GM23248 (cell line): ENCODE measurements around the gene TTC4. TPM values are rescaled to one million over a fixed set of nuclear protein-coding genes. Genes with fewer than 3 reads are reported as not detected.

Experiments used
- DNase-seq: peaks from one replicate; pipeline ENCODE4 v3.0.0-alpha.2; 2015
- H2AFZ ChIP-seq: fragments of 200-600 bp; sonication (generic); 2 replicates; pipeline ENCODE4 v1.6.1; 2016; ENCODE audit warnings: antibody characterized with exemption
- H3F3A ChIP-seq: fragments of 200-600 bp; sonication (generic); 2 replicates; pipeline ENCODE4 v1.6.1; 2016; ENCODE audit warnings: mild to moderate bottlenecking, antibody characterized with exemption, mixed run types; ENCODE audit not compliant: insufficient read depth
- H3K27ac ChIP-seq: fragments of 200-600 bp; sonication (generic); 2 replicates; pipeline ENCODE4 v1.5.1; 2016; ENCODE audit warnings: mild to moderate bottlenecking
- H3K27me3 ChIP-seq: fragments of 200-600 bp; sonication (generic); replicated peaks from 2 replicates; pipeline ENCODE4 v1.6.1; 2016; ENCODE audit warnings: mild to moderate bottlenecking; ENCODE audit not compliant: insufficient read depth
- H3K36me3 ChIP-seq: fragments of 200-600 bp; sonication (generic); 2 replicates; pipeline ENCODE4 v1.6.1; 2016; ENCODE audit warnings: low read depth, mild to moderate bottlenecking
- H3K4me1 ChIP-seq: fragments of 200-600 bp; sonication (generic); 2 replicates; pipeline ENCODE4 v1.6.1; 2016; ENCODE audit warnings: mild to moderate bottlenecking; ENCODE audit not compliant: insufficient read depth
- H3K4me2 ChIP-seq: fragments of 200-600 bp; sonication (generic); one replicate; pipeline ENCODE4 v1.6.1; 2016; ENCODE audit warnings: mild to moderate bottlenecking; ENCODE audit not compliant: unreplicated experiment
- H3K4me3 ChIP-seq: fragments of 200-600 bp; sonication (generic); 2 replicates; pipeline ENCODE4 v1.5.1; 2016; ENCODE audit warnings: mild to moderate bottlenecking
- H3K79me2 ChIP-seq: fragments of 200-600 bp; sonication (generic); 2 replicates; pipeline ENCODE4 v1.6.1; 2016; ENCODE audit warnings: mild to moderate bottlenecking; ENCODE audit not compliant: insufficient read depth
- H3K9ac ChIP-seq: fragments of 200-600 bp; sonication (generic); 2 replicates; pipeline ENCODE4 v1.6.1; 2016; ENCODE audit warnings: mild to moderate bottlenecking
- H3K9me2 ChIP-seq: fragments of 200-600 bp; sonication (generic); 2 replicates; pipeline ENCODE4 v1.6.1; 2016; ENCODE audit warnings: mixed run types, mild to moderate bottlenecking, moderate library complexity; ENCODE audit not compliant: insufficient read depth
- H3K9me3 ChIP-seq: fragments of 200-600 bp; sonication (generic); one replicate; pipeline ENCODE4 v1.6.1; 2017; ENCODE audit warnings: low read depth
- H4K20me1 ChIP-seq: fragments of 200-600 bp; sonication (generic); 2 replicates; pipeline ENCODE4 v1.6.0; 2016; ENCODE audit not compliant: insufficient read depth
- EZH2 ChIP-seq: fragments of 200-600 bp; sonication (generic); IDR thresholded peaks from 2 replicates; pipeline ENCODE4 v1.6.1; 2018; ENCODE audit warnings: antibody characterized with exemption, mild to moderate bottlenecking; ENCODE audit not compliant: insufficient read depth, poor library complexity, severe bottlenecking
- EZH2phosphoT487 ChIP-seq: fragments of 200-600 bp; sonication (generic); IDR thresholded peaks from 2 replicates; pipeline ENCODE4 v1.6.1; 2018; ENCODE audit warnings: antibody characterized with exemption, moderate library complexity, mild to moderate bottlenecking, low read depth; ENCODE audit not compliant: insufficient read depth
- WGBS, 2 experiments: methylation state at CpG; one replicate each; pipeline ENCODE4 v1.1.6; 2015 to 2017; ENCODE audit warnings: low lambda C conversion rate in 2 of 2, low coverage in 1 of 2; ENCODE audit errors: missing lambda C conversion rate in 2 of 2; 5-methylcytosine and 5-hydroxymethylcytosine counted together
- in situ Hi-C: fragments of 300-500 bp; cut with MboI; formaldehyde crosslinking; loops from 2 replicates; pipeline ENCODE4 v1.15.0; 2020
- polyA plus RNA-seq: library from polyadenylated mRNA; unstranded; fragments of >200 nt; fragmentation: Nextera tagmentation; extraction: Ambion mirVana; gene quantifications from 2 replicates; pipeline ENCODE4 v1.2.1, GENCODE V29; 2016
- total RNA-seq: library from RNA; depleted of rRNA; stranded (reverse); fragments of >200 nt; shearing (Covaris generic); gene quantifications from 2 replicates; pipeline ENCODE4 v1.2.3, GENCODE V29; 2014

The TTC4 gene
- total and polyA plus RNA-seq, 2 experiments from 2014 or later, result 24.2 to 27.1 TPM

DNA sequence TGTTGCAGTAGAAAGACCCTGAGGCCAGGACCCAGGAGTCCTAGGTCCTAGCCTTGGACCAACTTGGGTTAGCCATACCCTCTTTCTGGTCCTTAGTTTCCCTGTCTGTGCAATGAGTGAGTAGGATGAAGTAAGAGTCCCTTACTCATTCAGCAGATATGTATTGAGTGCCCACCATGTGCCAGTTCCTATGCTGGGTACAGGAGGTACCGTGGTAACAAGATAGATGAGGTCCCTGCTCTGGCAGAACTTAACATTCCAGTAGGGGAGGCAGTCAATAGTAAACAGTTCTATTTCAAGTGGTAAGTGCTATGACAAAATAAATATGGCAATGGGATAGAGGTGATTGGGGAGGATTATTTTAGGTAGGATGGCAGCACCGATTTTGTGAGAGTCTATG lies 66.9 kb downstream of the TTC4 start:
- H3K79me2 ChIP-seq, result no peaks in the 10 kb centered on the region
- peaks cover 29% of the 10 kb centered on the region for H3K27me3 ChIP-seq
- H4K20me1 ChIP-seq, result no peaks in the 10 kb centered on the region
- 48 to 57% methylated on average over 2 of the region's 2 CpGs for WGBS, 2 experiments
- H3F3A ChIP-seq, result no peaks in the 10 kb centered on the region
- H3K9me2 ChIP-seq, result no peaks in the 10 kb centered on the region
- H3K4me3 ChIP-seq, result no peak overlapping the region
- no peaks in the 10 kb centered on the region for H3K4me1 ChIP-seq
- no peak overlapping the region for H3K4me2 ChIP-seq
- in situ Hi-C loops, result no loop called here
- no peak for DNase-seq
- H2AFZ ChIP-seq, result no peak overlapping the region
- no peaks in the 10 kb centered on the region for H3K36me3 ChIP-seq
- H3K9me3 ChIP-seq, result no peaks in the 10 kb centered on the region
- no peak overlapping the region for H3K9ac ChIP-seq
- H3K27ac ChIP-seq, result no peak overlapping the region
- TF ChIP-seq EZH2phosphoT487 (no peak), EZH2 (no peak)

DNA sequence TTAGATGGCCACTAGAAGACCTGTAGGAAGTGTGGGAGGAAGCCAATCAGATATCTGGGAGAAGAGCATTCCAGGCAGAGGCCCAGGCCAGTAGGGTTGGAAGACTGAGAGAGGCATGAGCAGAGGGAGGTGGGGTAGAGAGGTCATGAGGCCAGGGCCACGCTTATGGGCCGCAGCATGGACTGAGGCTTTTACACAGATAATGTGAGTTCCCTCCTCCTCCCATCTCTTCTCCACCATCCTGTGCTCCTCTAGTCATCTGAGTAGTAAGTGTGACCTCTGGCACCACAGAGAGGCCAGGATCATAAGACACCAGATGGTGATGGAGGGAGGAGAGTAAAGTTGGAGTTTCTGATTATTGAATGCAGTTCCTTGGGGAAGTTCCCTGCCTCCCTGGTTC lies 68.4 kb downstream of the TTC4 start:
- Histone ChIP-seq H3K27ac (no peak overlapping the region), H3K36me3 (no peaks in the 10 kb centered on the region), H3K27me3 (peaks cover 29% of the 10 kb centered on the region), H3K9ac (no peak overlapping the region), H3K4me1 (no peaks in the 10 kb centered on the region), H3K79me2 (no peaks in the 10 kb centered on the region), H3K9me3 (no peaks in the 10 kb centered on the region), H3K4me3 (no peak overlapping the region), H3F3A (no peaks in the 10 kb centered on the region), H2AFZ (no peak overlapping the region), H3K9me2 (no peaks in the 10 kb centered on the region), H3K4me2 (no peak overlapping the region), H4K20me1 (no peaks in the 10 kb centered on the region)
- no peak for TF ChIP-seq EZH2
- TF ChIP-seq EZH2phosphoT487, result no peak
- in situ Hi-C loops, result no loop called here
- 24 to 27% methylated on average over 2 of the region's 2 CpGs for WGBS, 2 experiments
- DNase-seq, result no peak

GRCh38 chr1:54786778-54787177 lies 71.1 kb downstream of the TTC4 start:
- no peaks in the 10 kb centered on the region for H3K4me1 ChIP-seq
- H3K4me3 ChIP-seq, result no peak overlapping the region
- 72 to 74% methylated on average over 8 of the region's 8 CpGs for WGBS, 2 experiments
- H4K20me1 ChIP-seq, result no peaks in the 10 kb centered on the region
- H3K9me2 ChIP-seq, result no peaks in the 10 kb centered on the region
- no peak overlapping the region for H2AFZ ChIP-seq
- no peak overlapping the region for H3K9ac ChIP-seq
- in situ Hi-C loops, result no loop called here
- no peak overlapping the region for H3K4me2 ChIP-seq
- H3K36me3 ChIP-seq, result no peaks in the 10 kb centered on the region
- H3K9me3 ChIP-seq, result no peaks in the 10 kb centered on the region
- H3K27ac ChIP-seq, result no peak overlapping the region
- DNase-seq, result no peak
- H3F3A ChIP-seq, result no peaks in the 10 kb centered on the region
- TF ChIP-seq EZH2, result no peak
- TF ChIP-seq EZH2phosphoT487, result no peak
- no peaks in the 10 kb centered on the region for H3K79me2 ChIP-seq
- peaks cover 23% of the 10 kb centered on the region for H3K27me3 ChIP-seq

DNA sequence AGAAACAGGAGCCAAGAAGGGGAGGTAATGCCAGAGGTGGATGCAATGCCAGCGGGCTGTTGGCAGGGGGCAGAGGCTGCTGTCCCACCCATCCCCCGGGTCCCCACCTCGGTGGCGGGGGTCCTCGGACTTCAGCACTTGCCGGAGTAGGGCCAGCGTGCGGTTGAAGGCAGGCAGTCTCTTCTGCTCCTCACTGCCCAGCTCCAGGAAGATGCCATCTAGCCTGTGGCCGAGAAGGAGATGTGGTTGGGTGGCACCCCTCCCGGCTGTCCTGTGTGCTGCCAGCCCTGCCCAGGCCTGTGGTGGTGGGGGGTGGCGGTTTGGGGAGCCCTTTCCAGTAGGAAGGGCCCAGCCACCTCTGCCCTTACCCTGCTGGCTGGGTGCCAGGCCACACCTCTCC lies 71.9 kb downstream of the TTC4 start:
- H3K9me2 ChIP-seq, result no peaks in the 10 kb centered on the region
- DNase-seq, result no peak
- no peak overlapping the region for H2AFZ ChIP-seq
- no peaks in the 10 kb centered on the region for H3K36me3 ChIP-seq
- no peaks in the 10 kb centered on the region for H3K9me3 ChIP-seq
- no peak overlapping the region for H3K27ac ChIP-seq
- no peaks in the 10 kb centered on the region for H3F3A ChIP-seq
- in situ Hi-C loops, result no loop called here
- no peak overlapping the region for H3K4me2 ChIP-seq
- H3K4me1 ChIP-seq, result no peaks in the 10 kb centered on the region
- 55 to 60% methylated on average over 8 to 11 of the region's 11 CpGs for WGBS, 2 experiments
- H4K20me1 ChIP-seq, result no peaks in the 10 kb centered on the region
- peaks cover 15% of the 10 kb centered on the region for H3K27me3 ChIP-seq
- no peak overlapping the region for H3K9ac ChIP-seq
- H3K4me3 ChIP-seq, result no peak overlapping the region
- no peak for TF ChIP-seq EZH2
- TF ChIP-seq EZH2phosphoT487, result no peak
- no peaks in the 10 kb centered on the region for H3K79me2 ChIP-seq

GRCh38 chr1:54788459-54788858 lies 72.8 kb downstream of the TTC4 start:
- Histone ChIP-seq H3K27ac (no peak overlapping the region), H4K20me1 (no peaks in the 10 kb centered on the region), H3K4me3 (no peak overlapping the region), H3F3A (no peaks in the 10 kb centered on the region), H3K9me2 (no peaks in the 10 kb centered on the region), H3K36me3 (no peaks in the 10 kb centered on the region), H3K4me1 (no peaks in the 10 kb centered on the region), H3K79me2 (no peaks in the 10 kb centered on the region), H3K27me3 (peaks cover 9% of the 10 kb centered on the region), H3K4me2 (no peak overlapping the region), H3K9ac (no peak overlapping the region), H3K9me3 (no peaks in the 10 kb centered on the region), H2AFZ (no peak overlapping the region)
- in situ Hi-C loops, result no loop called here
- TF ChIP-seq EZH2phosphoT487 (no peak), EZH2 (no peak)
- no peak for DNase-seq
- 1 to 5% methylated on average over 5 of the region's 5 CpGs for WGBS, 2 experiments
